GM19193 (cell line): ENCODE data around the gene AP2A1.
A peak's percentile ranks its signal among the peaks of the same experiment; 100 is the strongest.

Source experiments
- POLR2A ChIP-seq: IDR thresholded peaks from 4 replicates; pipeline ENCODE4 v1.6.1; 2011; ENCODE audit not compliant: insufficient read depth, insufficient read length; ENCODE audit errors: extremely low read depth

The AP2A1 gene

GRCh38 chr19:49811328-49811727 is 44.5 kb downstream of the AP2A1 start:
- TF ChIP-seq POLR2A: no peak

GRCh38 chr19:49812452-49812996 is 45.7 kb downstream of the AP2A1 start:
- TF ChIP-seq POLR2A: no peak

GRCh38 chr19:49812997-49813861 is 46.4 kb downstream of the AP2A1 start, which contains the start of gene FUZ:
TSS of gene FUZ (minus strand) at chr19:49813292. CDS start at chr19:49813106, 186 bp downstream.
- TF ChIP-seq POLR2A: peak; percentile 29

- no peak for TF ChIP-seq POLR2A
Observed at GRCh38 chr19:49814010-49814409, 47.2 kb downstream of the AP2A1 start.

GRCh38 chr19:49816590-49816989 is 49.8 kb downstream of the AP2A1 start:
- no peak for TF ChIP-seq POLR2A

- TF ChIP-seq POLR2A: peak; percentile 84
Observed at GRCh38 chr19:49817964-49818648, 51.3 kb downstream of the AP2A1 start, which contains the start of gene MED25. TSS of gene MED25 (plus strand) at chr19:49818289. CDS start at chr19:49818342, 53 bp downstream.

- TF ChIP-seq POLR2A: no peak
Observed at GRCh38 chr19:49818649-49819370, 52.0 kb downstream of the AP2A1 start.

- TF ChIP-seq POLR2A: no peak
Observed at GRCh38 chr19:49820125-49820524, 53.3 kb downstream of the AP2A1 start.

GRCh38 chr19:49823472-49823871 is 56.7 kb downstream of the AP2A1 start:
- no peak for TF ChIP-seq POLR2A

GRCh38 chr19:49824662-49825061 is 57.9 kb downstream of the AP2A1 start:
- TF ChIP-seq POLR2A: no peak

GRCh38 chr19:49827034-49827433 is 60.2 kb downstream of the AP2A1 start:
- TF ChIP-seq POLR2A: no peak

GRCh38 chr19:49829200-49829599 is 62.4 kb downstream of the AP2A1 start:
- no peak for TF ChIP-seq POLR2A

- no peak for TF ChIP-seq POLR2A
Observed at GRCh38 chr19:49829721-49830120, 62.9 kb downstream of the AP2A1 start.

- TF ChIP-seq POLR2A: no peak
Observed at GRCh38 chr19:49830766-49831165, 64.0 kb downstream of the AP2A1 start.

- no peak for TF ChIP-seq POLR2A
Observed at GRCh38 chr19:49831592-49831991, 64.8 kb downstream of the AP2A1 start.
